Stimulated activated CD4-positive, alpha-beta T cell treated with anti-CD3 and anti-CD28 coated beads, Interleukin-15, amount 100 ng/mL, for 24 hours (primary cell): ENCODE data around the gene MRM2.
"Not testable (repeated sequence)": the region's sequence is repeated elsewhere in the genome, so short reads cannot be mapped to it uniquely, and the experiment has no call there.

Source experiments
- DNase-seq: peaks from one replicate; pipeline ENCODE4 v3.0.0-alpha.2; 2020

MRM2 gene

GRCh38 chr7:2241580-2242540 lies at the start of gene MRM2, which contains the start of gene NUDT1:
TSS of gene MRM2 (minus strand) at chr7:2242205. CDS start at chr7:2242169, 36 bp downstream.
TSS of gene NUDT1 (plus strand) at chr7:2242226. CDS start at chr7:2244575, 2,349 bp downstream.
- DNase-seq = peak; percentile 85

GRCh38 chr7:2290877-2291276 lies 48.9 kb upstream of the MRM2 start:
- no peak for DNase-seq

- no peak for DNase-seq
Observed at GRCh38 chr7:2289621-2290020, 47.6 kb upstream of the MRM2 start.

- DNase-seq = no peak
Observed at GRCh38 chr7:2289111-2289586, 47.1 kb upstream of the MRM2 start.

GRCh38 chr7:2288503-2288902 lies 46.5 kb upstream of the MRM2 start:
- no peak for DNase-seq

GRCh38 chr7:2287745-2288144 lies 45.7 kb upstream of the MRM2 start:
- no peak for DNase-seq

GRCh38 chr7:2283074-2283473 lies 41.1 kb upstream of the MRM2 start:
- DNase-seq = no peak

GRCh38 chr7:2282185-2282751 lies 40.3 kb upstream of the MRM2 start:
- no peak for DNase-seq

GRCh38 chr7:2281541-2281940 lies 39.5 kb upstream of the MRM2 start:
- DNase-seq = no peak

GRCh38 chr7:2280424-2280823 lies 38.4 kb upstream of the MRM2 start:
- no peak for DNase-seq

- DNase-seq = no peak
Observed at GRCh38 chr7:2279896-2280295, 37.9 kb upstream of the MRM2 start.

GRCh38 chr7:2278026-2278425 lies 36.0 kb upstream of the MRM2 start:
- no peak for DNase-seq

- DNase-seq = no peak
Observed at GRCh38 chr7:2276107-2276506, 34.1 kb upstream of the MRM2 start.

GRCh38 chr7:2275101-2275500 lies 33.1 kb upstream of the MRM2 start:
- no peak for DNase-seq

GRCh38 chr7:2274666-2275065 lies 32.7 kb upstream of the MRM2 start:
- no peak for DNase-seq

- DNase-seq = no peak
Observed at GRCh38 chr7:2273866-2274265, 31.9 kb upstream of the MRM2 start.

GRCh38 chr7:2272031-2272430 lies 30.0 kb upstream of the MRM2 start:
- DNase-seq = no peak

GRCh38 chr7:2271273-2272026 lies 29.4 kb upstream of the MRM2 start:
- DNase-seq = no peak

- DNase-seq = no peak
Observed at GRCh38 chr7:2270495-2270894, 28.5 kb upstream of the MRM2 start.

- DNase-seq = no peak
Observed at GRCh38 chr7:2269991-2270460, 28.0 kb upstream of the MRM2 start.

GRCh38 chr7:2269089-2269990 lies 27.3 kb upstream of the MRM2 start:
- not testable (repeated sequence) for DNase-seq

GRCh38 chr7:2266911-2267310 lies 24.9 kb upstream of the MRM2 start:
- no peak for DNase-seq
